H9 (cell line): Measurements from ENCODE around the gene COL18A1. TPM values are rescaled to one million over a fixed set of nuclear protein-coding genes. Genes with fewer than 3 reads are reported as not detected.

Source experiments
- DNase-seq: peaks from one replicate; pipeline ENCODE4 v3.0.0-alpha.2; 2017
- H2AFZ ChIP-seq: one replicate; pipeline ENCODE4 v1.6.1; 2013; ENCODE audit warnings: mild to moderate bottlenecking, low read length, control low read depth, moderate library complexity
- H2AK5ac ChIP-seq: 2 replicates; pipeline ENCODE4 v1.6.1; 2013; ENCODE audit warnings: low read length, control low read depth, mixed read lengths; ENCODE audit not compliant: insufficient read length
- H2BK120ac ChIP-seq: one replicate; pipeline ENCODE4 v1.6.1; 2013; ENCODE audit warnings: low read depth, mild to moderate bottlenecking, low read length, control low read depth, inconsistent platforms; ENCODE audit not compliant: poor library complexity, severe bottlenecking
- H2BK12ac ChIP-seq: 2 replicates; pipeline ENCODE4 v1.6.1; 2013; ENCODE audit warnings: low read length, control low read depth, mixed read lengths, low read depth; ENCODE audit not compliant: insufficient read length
- H2BK15ac ChIP-seq: 2 replicates; pipeline ENCODE4 v1.6.1; 2013; ENCODE audit warnings: low read depth, low read length, control low read depth
- H2BK20ac ChIP-seq: one replicate; pipeline ENCODE4 v1.6.1; 2013; ENCODE audit warnings: low read depth, mild to moderate bottlenecking, low read length, control low read depth, inconsistent platforms; ENCODE audit not compliant: poor library complexity, severe bottlenecking
- H2BK5ac ChIP-seq: 2 replicates; pipeline ENCODE4 v1.6.1; 2013; ENCODE audit warnings: low read length, control low read depth, mixed read lengths; ENCODE audit not compliant: insufficient read length
- H3K14ac ChIP-seq: 2 replicates; pipeline ENCODE4 v1.6.1; 2013; ENCODE audit warnings: low read length, control low read depth; ENCODE audit not compliant: insufficient read depth
- H3K18ac ChIP-seq: 2 replicates; pipeline ENCODE4 v1.6.1; 2013; ENCODE audit warnings: low read depth, mild to moderate bottlenecking, mixed read lengths, low read length, control low read depth; ENCODE audit not compliant: insufficient read length
- H3K23ac ChIP-seq: 2 replicates; pipeline ENCODE4 v1.6.1; 2013; ENCODE audit warnings: low read length, control low read depth, mixed read lengths, low read depth; ENCODE audit not compliant: insufficient read length
- H3K23me2 ChIP-seq: 2 replicates; pipeline ENCODE4 v1.6.1; 2013; ENCODE audit warnings: low read depth, mild to moderate bottlenecking, mixed read lengths, low read length, control low read depth; ENCODE audit not compliant: insufficient read length, poor library complexity, severe bottlenecking
- H3K27ac ChIP-seq: 2 replicates; pipeline ENCODE4 v1.5.1; 2013; ENCODE audit warnings: low read length, control low read depth, mixed read lengths, low read depth; ENCODE audit not compliant: insufficient read length
- H3K27me3 ChIP-seq: 2 replicates; pipeline ENCODE4 v1.6.1; 2013; ENCODE audit warnings: low read length, control low read depth, inconsistent platforms; ENCODE audit not compliant: insufficient read depth
- H3K4ac ChIP-seq: 2 replicates; pipeline ENCODE4 v1.6.1; 2013; ENCODE audit warnings: low read depth, mild to moderate bottlenecking, control low read depth, inconsistent platforms, low read length, moderate library complexity
- H3K4me1 ChIP-seq: 2 replicates; pipeline ENCODE4 v1.6.1; 2013; ENCODE audit warnings: low read length, control low read depth, inconsistent platforms; ENCODE audit not compliant: insufficient read depth
- H3K4me2 ChIP-seq: 2 replicates; pipeline ENCODE4 v1.6.1; 2013; ENCODE audit warnings: low read length, control low read depth, mixed read lengths; ENCODE audit not compliant: insufficient read length, insufficient read depth
- H3K56ac ChIP-seq: 2 replicates; pipeline ENCODE4 v1.6.1; 2013; ENCODE audit warnings: low read depth, mild to moderate bottlenecking, mixed read lengths, low read length, control low read depth; ENCODE audit not compliant: insufficient read length
- H3K79me1 ChIP-seq: 2 replicates; pipeline ENCODE4 v1.6.1; 2013; ENCODE audit warnings: low read depth, mild to moderate bottlenecking, moderate library complexity, low read length, control low read depth, inconsistent platforms; ENCODE audit not compliant: insufficient read depth, poor library complexity, severe bottlenecking
- H3K79me2 ChIP-seq: 2 replicates; pipeline ENCODE4 v1.6.1; 2013; ENCODE audit warnings: low read length, control low read depth, inconsistent platforms; ENCODE audit not compliant: insufficient read depth
- H3K9ac ChIP-seq: 2 replicates; pipeline ENCODE4 v1.6.1; 2013; ENCODE audit warnings: low read length, control low read depth, mixed read lengths; ENCODE audit not compliant: insufficient read length; ENCODE audit errors: extremely low read depth
- H3K9me3 ChIP-seq: one replicate; pipeline ENCODE4 v1.6.1; 2013; ENCODE audit warnings: low read depth, low read length, inconsistent platforms; ENCODE audit not compliant: control insufficient read depth
- H3T11ph ChIP-seq: one replicate; pipeline ENCODE4 v1.6.1; 2013; ENCODE audit warnings: mild to moderate bottlenecking, low read length, control low read depth, inconsistent platforms
- H4K20me1 ChIP-seq: one replicate; pipeline ENCODE4 v1.6.1; 2013; ENCODE audit not compliant: control insufficient read depth, insufficient read length, insufficient read depth
- H4K5ac ChIP-seq: 2 replicates; pipeline ENCODE4 v1.6.1; 2013; ENCODE audit warnings: low read depth, mild to moderate bottlenecking, mixed read lengths, low read length, control low read depth; ENCODE audit not compliant: insufficient read length
- H4K8ac ChIP-seq: replicated peaks from 2 replicates; pipeline ENCODE4 v1.6.1; 2013; ENCODE audit warnings: low read length, control low read depth, mixed read lengths, low read depth; ENCODE audit not compliant: insufficient read length
- H4K91ac ChIP-seq: 2 replicates; pipeline ENCODE4 v1.6.1; 2013; ENCODE audit warnings: low read depth, mild to moderate bottlenecking, moderate library complexity, mixed read lengths, low read length, control low read depth; ENCODE audit not compliant: insufficient read length
- H3K27ac Mint-ChIP-seq, 3 experiments: 2 replicates in 2 of 3; 3 replicates in 1 of 3; pipeline ENCODE4 v1.8.0; 2020 to 2021; ENCODE audit warnings: mixed read lengths in 3 of 3, mild to moderate bottlenecking in 1 of 3, moderate library complexity in 1 of 3
- H3K27me3 Mint-ChIP-seq: 2 replicates; pipeline ENCODE4 v1.8.0; 2021; ENCODE audit warnings: low read depth, mild to moderate bottlenecking, moderate library complexity, mixed read lengths
- H3K36me3 Mint-ChIP-seq, 3 experiments: 2 replicates in 2 of 3; 3 replicates in 1 of 3; pipeline ENCODE4 v1.8.0; 2020 to 2021; ENCODE audit warnings: low read depth in 3 of 3, mixed read lengths in 3 of 3; ENCODE audit not compliant: insufficient read depth in 1 of 3
- H3K4me1 Mint-ChIP-seq, 2 experiments: 2 replicates each; pipeline ENCODE4 v1.8.0; 2020; ENCODE audit warnings: mixed read lengths in 2 of 2
- H3K4me3 Mint-ChIP-seq, 2 experiments: 2 replicates in 1 of 2; 3 replicates in 1 of 2; pipeline ENCODE4 v1.8.0; 2020 to 2021; ENCODE audit warnings: mild to moderate bottlenecking in 2 of 2, mixed read lengths in 2 of 2, moderate library complexity in 1 of 2
- H3K9me3 Mint-ChIP-seq, 2 experiments: 2 replicates in 1 of 2; 3 replicates in 1 of 2; pipeline ENCODE4 v1.8.0; 2020; ENCODE audit warnings: mild to moderate bottlenecking in 2 of 2, mixed read lengths in 2 of 2, moderate library complexity in 1 of 2
- WGBS: extraction: QIAGEN DNeasy Blood & Tissue Kit; methylation state at CpG from one replicate; pipeline ENCODE4 v1.1.7; 2013; ENCODE audit warnings: missing lambda C conversion rate, low lambda C conversion rate, mixed read lengths; ENCODE audit not compliant: insufficient read length; ENCODE audit errors: extremely low coverage; 5-methylcytosine and 5-hydroxymethylcytosine counted together
- total RNA-seq: library from RNA; stranded (reverse); gene quantifications from 2 replicates; pipeline ENCODE4 v1.2.1, GENCODE V29; 2021
- TF ChIP-seq, protein P1 (sequence below): fragments of 200-600 bp; sonication (generic); conservative IDR thresholded peaks from 3 replicates; pipeline ENCODE4 v1.8.0; 2021; ENCODE audit warnings: antibody characterized with exemption, mild to moderate bottlenecking

Gene COL18A1
- total RNA-seq, 1 experiment from 2014 or later: 232 TPM

DNA sequence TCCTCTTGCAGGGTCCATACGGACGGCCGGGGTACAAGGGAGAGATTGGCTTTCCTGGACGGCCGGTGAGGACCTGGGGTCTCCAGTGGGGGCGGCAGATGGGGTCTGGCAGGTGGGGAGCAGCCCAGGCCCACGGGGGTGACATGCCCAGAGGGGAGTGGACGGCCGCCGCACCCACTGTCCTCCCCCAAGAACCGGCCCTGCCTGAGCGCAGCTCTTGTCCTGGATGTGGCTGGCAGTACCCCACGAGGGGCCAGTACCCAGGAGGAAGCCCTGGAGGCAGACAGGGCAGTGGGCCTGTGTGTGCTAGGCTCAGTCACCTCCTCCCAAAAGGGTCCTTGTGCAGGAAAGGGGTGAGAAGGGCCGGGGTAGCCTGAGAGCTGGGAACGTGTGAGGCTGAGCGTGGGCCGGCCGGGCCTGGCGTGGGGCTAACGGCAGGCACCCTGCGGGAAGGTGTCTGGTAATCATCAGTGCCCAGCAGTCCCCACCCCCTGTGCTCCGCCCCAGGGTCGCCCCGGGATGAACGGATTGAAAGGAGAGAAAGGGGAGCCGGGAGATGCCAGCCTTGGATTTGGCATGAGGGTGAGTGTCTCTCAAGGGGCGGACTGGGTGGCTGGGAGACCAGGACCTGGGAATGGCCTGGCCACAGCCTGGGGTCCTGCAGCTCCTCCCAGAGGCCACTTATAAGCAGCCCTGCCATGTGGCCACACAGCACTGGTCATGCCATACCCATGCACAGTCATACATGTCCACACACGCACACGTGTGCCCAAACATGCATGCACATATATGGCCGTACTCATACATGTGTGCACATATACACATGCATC is 90.1 kb downstream of the COL18A1 start:
- H3K56ac ChIP-seq: no peak overlapping the region
- no peaks in the 10 kb centered on the region for H3K4me1 ChIP-seq
- Mint-ChIP-seq H3K9me3 (no peaks in the 10 kb centered on the region), H3K27ac (no peak overlapping the region), H3K27me3 (no peaks in the 10 kb centered on the region; the same call in 1 of the 2 replicates), H3K4me3 (no peak overlapping the region), H3K36me3 (peaks cover 31 to 65% (median 56%) of the 10 kb centered on the region in 3 experiments), H3K4me1 (no peaks in the 10 kb centered on the region)
- H3K18ac ChIP-seq: no peak overlapping the region
- H3K9ac ChIP-seq: no peak overlapping the region
- H4K20me1 ChIP-seq: peaks cover 4% of the 10 kb centered on the region
- no peak overlapping the region for H4K91ac ChIP-seq
- H2BK120ac ChIP-seq: no peak overlapping the region
- WGBS: no CpG with 5 or more reads among the region's 30 CpGs
- H3K23me2 ChIP-seq: peaks cover 2% of the 10 kb centered on the region
- no peak overlapping the region for H3K27ac ChIP-seq
- no peak overlapping the region for H2BK5ac ChIP-seq
- TF ChIP-seq, protein P1, sequence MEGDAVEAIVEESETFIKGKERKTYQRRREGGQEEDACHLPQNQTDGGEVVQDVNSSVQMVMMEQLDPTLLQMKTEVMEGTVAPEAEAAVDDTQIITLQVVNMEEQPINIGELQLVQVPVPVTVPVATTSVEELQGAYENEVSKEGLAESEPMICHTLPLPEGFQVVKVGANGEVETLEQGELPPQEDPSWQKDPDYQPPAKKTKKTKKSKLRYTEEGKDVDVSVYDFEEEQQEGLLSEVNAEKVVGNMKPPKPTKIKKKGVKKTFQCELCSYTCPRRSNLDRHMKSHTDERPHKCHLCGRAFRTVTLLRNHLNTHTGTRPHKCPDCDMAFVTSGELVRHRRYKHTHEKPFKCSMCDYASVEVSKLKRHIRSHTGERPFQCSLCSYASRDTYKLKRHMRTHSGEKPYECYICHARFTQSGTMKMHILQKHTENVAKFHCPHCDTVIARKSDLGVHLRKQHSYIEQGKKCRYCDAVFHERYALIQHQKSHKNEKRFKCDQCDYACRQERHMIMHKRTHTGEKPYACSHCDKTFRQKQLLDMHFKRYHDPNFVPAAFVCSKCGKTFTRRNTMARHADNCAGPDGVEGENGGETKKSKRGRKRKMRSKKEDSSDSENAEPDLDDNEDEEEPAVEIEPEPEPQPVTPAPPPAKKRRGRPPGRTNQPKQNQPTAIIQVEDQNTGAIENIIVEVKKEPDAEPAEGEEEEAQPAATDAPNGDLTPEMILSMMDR: no peak
- no peak overlapping the region for H3K4me2 ChIP-seq
- H3K79me1 ChIP-seq: no peaks in the 10 kb centered on the region
- no peak overlapping the region for H2BK12ac ChIP-seq
- no peak overlapping the region for H4K5ac ChIP-seq
- no peaks in the 10 kb centered on the region for H3K27me3 ChIP-seq
- no peak overlapping the region for H4K8ac ChIP-seq
- no peaks in the 10 kb centered on the region for H3K79me2 ChIP-seq
- H3K4ac ChIP-seq: no peak overlapping the region
- no peak overlapping the region for H2BK20ac ChIP-seq
- H3K9me3 ChIP-seq: no peaks in the 10 kb centered on the region
- no peak overlapping the region for H2AK5ac ChIP-seq
- no peak overlapping the region for H2BK15ac ChIP-seq
- DNase-seq: no peak
- H3K14ac ChIP-seq: no peak overlapping the region
- H3K23ac ChIP-seq: no peak overlapping the region
- no peak overlapping the region for H2AFZ ChIP-seq
- no peak overlapping the region for H3T11ph ChIP-seq
